CD14-positive monocyte (primary cell): ENCODE results near the gene VAMP5. TPM values are rescaled to one million over a fixed set of nuclear protein-coding genes. Genes with fewer than 3 reads are reported as not detected.

Experiments
- DNase-seq, 3 donors: peaks; one replicate each; pipeline ENCODE4 v3.0.0-alpha.2; 2011 to 2022
- H2AFZ ChIP-seq: 2 replicates; pipeline ENCODE4 v1.6.0; 2012; ENCODE audit warnings: mild to moderate bottlenecking, low read depth, low read length, inconsistent platforms; ENCODE audit not compliant: insufficient read depth, poor library complexity, severe bottlenecking
- H3K27ac ChIP-seq, 2 donors: 1 replicate in 1 of 2; 2 replicates in 1 of 2; pipeline ENCODE4 v1.5.1; 2012 to 2013; ENCODE audit warnings: low read length in 2 of 2, control low read depth in 1 of 2, inconsistent platforms in 1 of 2, low read depth in 1 of 2, mild to moderate bottlenecking in 1 of 2
- H3K27me3 ChIP-seq, 2 donors: one replicate each; pipeline versions ENCODE4 v1.6.0 to v1.6.1; 2011 to 2013; ENCODE audit warnings: low read length in 2 of 2; ENCODE audit not compliant: control insufficient read depth in 2 of 2, insufficient read depth in 2 of 2
- H3K36me3 ChIP-seq, 2 donors: replicated peaks in 1 of 2; 1 replicate in 1 of 2; 2 replicates in 1 of 2; pipeline versions ENCODE4 v1.5.1 to v1.6.1; 2012 to 2013; ENCODE audit warnings: low read length in 2 of 2, control low read depth in 1 of 2, inconsistent platforms in 1 of 2, mild to moderate bottlenecking in 1 of 2; ENCODE audit not compliant: insufficient read depth in 2 of 2, control insufficient read depth in 1 of 2
- H3K4me1 ChIP-seq, 2 donors: 1 replicate in 1 of 2; 2 replicates in 1 of 2; pipeline versions ENCODE4 v1.5.1 to v1.6.1; 2012 to 2013; ENCODE audit warnings: low read length in 2 of 2, control low read depth in 1 of 2, inconsistent platforms in 1 of 2, mild to moderate bottlenecking in 1 of 2, moderate library complexity in 1 of 2; ENCODE audit not compliant: insufficient read depth in 2 of 2, control insufficient read depth in 1 of 2
- H3K4me2 ChIP-seq: replicated peaks from 2 replicates; pipeline ENCODE3; 2012; ENCODE audit warnings: low read length, moderate library complexity, mild to moderate bottlenecking; ENCODE audit not compliant: poor library complexity, severe bottlenecking; ENCODE audit errors: extremely low read depth
- H3K4me3 ChIP-seq, 3 experiments: fragments of 200-600 bp in 1 of 3; sonication (generic) in 1 of 3; replicated peaks in 1 of 3; 1 replicate in 2 of 3; 2 replicates in 1 of 3; pipeline ENCODE4 v1.5.1; 2011 to 2013; ENCODE audit warnings: low read length in 3 of 3, mild to moderate bottlenecking in 3 of 3, control low read depth in 2 of 3, low read depth in 2 of 3, inconsistent platforms in 1 of 3, moderate library complexity in 1 of 3
- H3K79me2 ChIP-seq: 2 replicates; pipeline ENCODE4 v1.6.0; 2012; ENCODE audit warnings: mild to moderate bottlenecking, control low read depth, inconsistent platforms, low read length, moderate library complexity; ENCODE audit not compliant: insufficient read depth
- H3K9ac ChIP-seq: 2 replicates; pipeline ENCODE4 v1.6.0; 2017; ENCODE audit warnings: low read length, mild to moderate bottlenecking; ENCODE audit not compliant: insufficient read depth, poor library complexity, severe bottlenecking
- H3K9me3 ChIP-seq, 2 donors: replicated peaks in 1 of 2; 1 replicate in 1 of 2; 2 replicates in 1 of 2; pipeline versions ENCODE4 v1.5.1 to v1.6.1; 2012 to 2013; ENCODE audit warnings: low read length in 2 of 2, control low read depth in 1 of 2; ENCODE audit not compliant: control insufficient read depth in 1 of 2, insufficient read depth in 1 of 2
- H4K20me1 ChIP-seq: 2 replicates; pipeline ENCODE4 v1.6.0; 2012; ENCODE audit warnings: mild to moderate bottlenecking, low read length, control low read depth, moderate library complexity; ENCODE audit not compliant: insufficient read depth
- H3K27ac Mint-ChIP-seq, 7 donors: one replicate each; pipeline ENCODE4 v1.8.0; 2020; ENCODE audit warnings: mild to moderate bottlenecking in 7 of 7, mixed read lengths in 7 of 7, moderate library complexity in 6 of 7, inconsistent platforms in 2 of 7
- H3K27me3 Mint-ChIP-seq, 3 donors: one replicate each; pipeline ENCODE4 v1.8.0; 2021 to 2022; ENCODE audit warnings: low read depth in 3 of 3, mild to moderate bottlenecking in 3 of 3, mixed read lengths in 3 of 3, moderate library complexity in 3 of 3, inconsistent platforms in 1 of 3
- H3K36me3 Mint-ChIP-seq, 2 donors: one replicate each; pipeline ENCODE4 v1.8.0; 2020; ENCODE audit warnings: mixed read lengths in 2 of 2, inconsistent platforms in 1 of 2, mild to moderate bottlenecking in 1 of 2
- H3K4me1 Mint-ChIP-seq: one replicate; pipeline ENCODE4 v1.8.0; 2020; ENCODE audit warnings: mild to moderate bottlenecking, mixed read lengths
- H3K4me3 Mint-ChIP-seq, 2 donors: one replicate each; pipeline ENCODE4 v1.8.0; 2020; ENCODE audit warnings: mild to moderate bottlenecking in 2 of 2, mixed read lengths in 2 of 2, moderate library complexity in 1 of 2
- H3K9me3 Mint-ChIP-seq, 7 donors: one replicate each; pipeline ENCODE4 v1.8.0; 2020 to 2022; ENCODE audit warnings: mixed read lengths in 7 of 7, mild to moderate bottlenecking in 6 of 7, moderate library complexity in 6 of 7, inconsistent platforms in 2 of 7
- WGBS: methylation state at CpG from one replicate; pipeline ENCODE4 v1.1.5; 2013; ENCODE audit warnings: missing lambda C conversion rate; ENCODE audit not compliant: insufficient coverage; 5-methylcytosine and 5-hydroxymethylcytosine counted together
- intact Hi-C, 2 donors: fragments of 100-400 bp; cut with micrococcal nuclease; formaldehyde crosslinking; loops; one replicate each; pipeline versions ENCODE4 v1.15.0 to v1.15.1; 2023
- polyA plus RNA-seq, 3 donors: library from polyadenylated mRNA; depleted of rRNA in 1 of 3; unstranded in 2 of 3; stranded (reverse) in 1 of 3; fragments of 300-500 nt in 2 of 3; fragments of >200 nt in 1 of 3; fragmentation: Illumina TruSeq in 2 of 3; gene quantifications; 1 replicate in 2 of 3; 2 replicates in 1 of 3; pipeline ENCODE4 v1.2.3, GENCODE V29; 2012 to 2021
- TF ChIP-seq, protein P1 (sequence below): fragments of 200-600 bp; IDR thresholded peaks from one replicate; pipeline ENCODE4 v1.8.0; 2022; ENCODE audit warnings: antibody characterized with exemption, mild to moderate bottlenecking

The VAMP5 gene
- polyA plus RNA-seq, 3 donors = 154 to 251 (median 171) TPM

DNA sequence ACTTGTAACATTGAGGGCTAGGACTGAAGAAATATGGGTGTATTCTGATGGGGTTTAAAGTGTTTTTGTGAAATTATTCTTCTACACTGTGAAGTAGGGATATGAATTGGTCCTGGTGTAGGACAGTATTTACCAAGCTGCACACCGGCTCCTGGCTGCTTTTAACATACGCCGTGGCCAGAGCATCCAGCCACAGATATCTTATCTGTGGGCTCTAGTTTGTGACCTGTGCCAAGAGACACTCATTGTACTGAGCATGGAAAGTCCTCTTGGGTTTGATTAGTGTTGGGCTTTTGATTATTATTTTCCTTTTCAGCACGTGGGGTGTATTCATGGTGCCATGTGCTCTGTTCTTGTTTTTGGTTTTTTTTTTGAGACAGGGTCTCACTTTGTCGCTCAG is 39.8 kb downstream of the VAMP5 start:
- H3K4me3 Mint-ChIP-seq = no peak overlapping the region
- TF ChIP-seq, protein P1, sequence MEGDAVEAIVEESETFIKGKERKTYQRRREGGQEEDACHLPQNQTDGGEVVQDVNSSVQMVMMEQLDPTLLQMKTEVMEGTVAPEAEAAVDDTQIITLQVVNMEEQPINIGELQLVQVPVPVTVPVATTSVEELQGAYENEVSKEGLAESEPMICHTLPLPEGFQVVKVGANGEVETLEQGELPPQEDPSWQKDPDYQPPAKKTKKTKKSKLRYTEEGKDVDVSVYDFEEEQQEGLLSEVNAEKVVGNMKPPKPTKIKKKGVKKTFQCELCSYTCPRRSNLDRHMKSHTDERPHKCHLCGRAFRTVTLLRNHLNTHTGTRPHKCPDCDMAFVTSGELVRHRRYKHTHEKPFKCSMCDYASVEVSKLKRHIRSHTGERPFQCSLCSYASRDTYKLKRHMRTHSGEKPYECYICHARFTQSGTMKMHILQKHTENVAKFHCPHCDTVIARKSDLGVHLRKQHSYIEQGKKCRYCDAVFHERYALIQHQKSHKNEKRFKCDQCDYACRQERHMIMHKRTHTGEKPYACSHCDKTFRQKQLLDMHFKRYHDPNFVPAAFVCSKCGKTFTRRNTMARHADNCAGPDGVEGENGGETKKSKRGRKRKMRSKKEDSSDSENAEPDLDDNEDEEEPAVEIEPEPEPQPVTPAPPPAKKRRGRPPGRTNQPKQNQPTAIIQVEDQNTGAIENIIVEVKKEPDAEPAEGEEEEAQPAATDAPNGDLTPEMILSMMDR = no peak
- H3K9me3 ChIP-seq = no peaks in the 10 kb centered on the region
- WGBS = 100% methylated on average over 5 of the region's 5 CpGs
- peaks cover 33% of the 10 kb centered on the region for H3K79me2 ChIP-seq
- H3K36me3 ChIP-seq = peaks cover 92 to 99% of the 10 kb centered on the region in 2 donors
- no peak overlapping the region for H3K27ac ChIP-seq
- intact Hi-C loops = no loop called here
- peaks cover 3% of the 10 kb centered on the region for H3K4me1 Mint-ChIP-seq
- peaks cover 34% of the 10 kb centered on the region for H4K20me1 ChIP-seq
- H2AFZ ChIP-seq = no peak overlapping the region
- no peak overlapping the region for H3K4me2 ChIP-seq
- no peaks in the 10 kb centered on the region for H3K9me3 Mint-ChIP-seq
- no peak overlapping the region for H3K9ac ChIP-seq
- no peaks in the 10 kb centered on the region for H3K4me1 ChIP-seq
- DNase-seq = no peak
- peaks cover 66 to 92% of the 10 kb centered on the region in 2 donors for H3K36me3 Mint-ChIP-seq
- peak overlapping the region in 3 of 7 donors; percentile 19 to 82 (median 46) for H3K27ac Mint-ChIP-seq
- H3K27me3 Mint-ChIP-seq = peaks cover 0 to 2% (median 0%) of the 10 kb centered on the region in 3 donors
- H3K27me3 ChIP-seq = no peaks in the 10 kb centered on the region
- H3K4me3 ChIP-seq = no peak overlapping the region

GRCh38 chr2:85628658-85629057 is 44.4 kb downstream of the VAMP5 start:
- H3K27me3 ChIP-seq = no peaks in the 10 kb centered on the region
- Mint-ChIP-seq H3K4me3 (no peak overlapping the region), H3K9me3 (no peaks in the 10 kb centered on the region), H3K4me1 (peaks cover 2% of the 10 kb centered on the region), H3K36me3 (peaks cover 81 to 98% of the 10 kb centered on the region in 2 donors), H3K27me3 (peaks cover 0 to 2% (median 0%) of the 10 kb centered on the region in 3 donors), H3K27ac (peak overlapping the region in 1 of 7 donors; percentile 26)
- no peaks in the 10 kb centered on the region for H3K9me3 ChIP-seq
- no peak for DNase-seq
- H4K20me1 ChIP-seq = peaks cover 12% of the 10 kb centered on the region
- no peak overlapping the region for H3K4me3 ChIP-seq
- peak overlapping the region in 1 of 2 donors; percentile 45 for H3K27ac ChIP-seq
- H3K36me3 ChIP-seq = peaks cover 93 to 100% of the 10 kb centered on the region in 2 donors
- TF ChIP-seq, protein P1 = no peak
- no peaks in the 10 kb centered on the region for H3K4me1 ChIP-seq
- WGBS = 100% methylated on average over 1 of the region's 2 CpGs
- no peak overlapping the region for H3K4me2 ChIP-seq
- no peak overlapping the region for H2AFZ ChIP-seq
- intact Hi-C loops = no loop called here
- peaks cover 15% of the 10 kb centered on the region for H3K79me2 ChIP-seq
- H3K9ac ChIP-seq = no peak overlapping the region
